Measurements from ENCODE around the gene WIPF2. TPM values are rescaled to one million over a fixed set of nuclear protein-coding genes. Genes with fewer than 3 reads are reported as not detected.
A peak's percentile ranks its signal among the peaks of the same experiment; 100 is the strongest.

The WIPF2 gene
- total and polyA plus RNA-seq, 2 donors (not counting 3 experiments of a cell fraction or from before 2014, with no cell fraction given): 8.4 to 30.4 TPM

DNA sequence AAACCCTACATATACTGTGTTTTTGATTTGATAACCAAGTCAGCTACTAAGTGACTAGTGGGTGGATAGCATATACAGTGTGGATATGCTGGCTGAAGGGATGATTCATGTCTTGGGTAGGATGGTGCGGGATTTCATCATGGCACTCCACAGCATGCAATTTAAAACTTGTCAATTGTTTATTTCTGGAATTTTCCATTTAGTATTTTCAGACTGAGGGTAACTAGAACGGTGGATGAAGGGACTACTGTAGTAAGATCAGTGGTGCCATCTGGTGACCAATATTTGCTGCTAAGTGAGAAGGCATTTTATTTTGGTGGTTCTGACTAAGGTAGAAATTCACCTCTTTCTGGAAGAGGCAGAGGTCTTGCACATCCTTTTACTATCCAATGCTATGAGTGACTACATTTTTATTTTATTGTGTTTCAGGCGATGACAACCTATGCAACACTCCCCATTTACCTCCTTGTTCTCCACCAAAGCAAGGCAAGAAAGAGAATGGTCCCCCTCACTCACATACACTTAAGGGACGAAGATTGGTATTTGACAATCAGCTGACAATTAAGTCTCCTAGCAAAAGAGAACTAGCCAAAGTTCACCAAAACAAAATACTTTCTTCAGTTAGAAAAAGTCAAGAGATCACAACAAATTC is 71.7 kb downstream of the WIPF2 start:
- H3K9ac ChIP-seq (replicated peaks; ENCODE audit: extremely low read depth, insufficient read depth, low read length): no peak overlapping the region
- CTCF ChIA-PET: interaction anchor here (0.6 to 7.7 kb wide), 11 partner anchors 8 to 178 kb away, joined by 3 to 128 read pairs (median 5); partner anchors contain the start of gene WIPF2
- DNase-seq (ENCODE audit: low read depth, low spot score) (peak; percentile 79), FAIRE-seq (peak; percentile 81)
- H3K4me1 ChIP-seq (ENCODE audit: control insufficient read depth, extremely low read depth, insufficient read depth, low read length): peaks cover 14% of the 10 kb centered on the region
- peaks cover 19% of the 10 kb centered on the region for H3K79me2 ChIP-seq (ENCODE audit: control insufficient read depth, insufficient read depth, low read length)
- no peak overlapping the region for H2AFZ ChIP-seq (ENCODE audit: low read depth, low read length)
- no peaks in the 10 kb centered on the region for H3K27me3 ChIP-seq (ENCODE audit: control insufficient read depth in 2 of 2, insufficient read depth in 2 of 2, low read length in 2 of 2)
- POLR2A ChIA-PET: no interaction called here
- peaks cover 0 to 15% of the 10 kb centered on the region in 2 experiments for H3K36me3 ChIP-seq (ENCODE audit: control insufficient read depth in 2 of 2, extremely low read depth in 1 of 2, insufficient read depth in 2 of 2, low read length in 2 of 2)
- H4K20me1 ChIP-seq (replicated peaks; ENCODE audit: control insufficient read depth, extremely low read depth, insufficient read depth, low read length): no peaks in the 10 kb centered on the region
- no peaks in the 10 kb centered on the region for H3K9me1 ChIP-seq (replicated peaks; ENCODE audit: control insufficient read depth, extremely low read depth, insufficient read depth, low read length)
- H3K9me3 ChIP-seq (replicated peaks; ENCODE audit: control insufficient read depth, insufficient read depth, low read length): no peaks in the 10 kb centered on the region
- no TSS peak for BruUV-seq (replicated peaks)
- H3K4me2 ChIP-seq (ENCODE audit: insufficient read depth, low read length): no peak overlapping the region
- intact Hi-C loops (cut with micrococcal nuclease) (loop anchor here (1.0 kb wide), 2 partner anchors 88 to 177 kb away; no protein-coding TSS in a partner anchor), dilution Hi-C loops (cut with MboI; ENCODE audit: extremely low pct_ligation_motif_present, low sequenced_read_pairs) (no loop called here)
- no peak overlapping the region for H3K27ac ChIP-seq (ENCODE audit: insufficient read depth, low read depth, low read length)
- no peak overlapping the region for H3K4me3 ChIP-seq (replicated peaks in 1 of 3; ENCODE audit: insufficient read depth in 1 of 3, low read depth in 1 of 3, low read length in 3 of 3)
- TF ChIP-seq POLR2AphosphoS5 (IDR thresholded peaks at IDR 0.05; ENCODE audit: insufficient read depth, low read depth, low read length): no peak
- TF ChIP-seq, protein P1, sequence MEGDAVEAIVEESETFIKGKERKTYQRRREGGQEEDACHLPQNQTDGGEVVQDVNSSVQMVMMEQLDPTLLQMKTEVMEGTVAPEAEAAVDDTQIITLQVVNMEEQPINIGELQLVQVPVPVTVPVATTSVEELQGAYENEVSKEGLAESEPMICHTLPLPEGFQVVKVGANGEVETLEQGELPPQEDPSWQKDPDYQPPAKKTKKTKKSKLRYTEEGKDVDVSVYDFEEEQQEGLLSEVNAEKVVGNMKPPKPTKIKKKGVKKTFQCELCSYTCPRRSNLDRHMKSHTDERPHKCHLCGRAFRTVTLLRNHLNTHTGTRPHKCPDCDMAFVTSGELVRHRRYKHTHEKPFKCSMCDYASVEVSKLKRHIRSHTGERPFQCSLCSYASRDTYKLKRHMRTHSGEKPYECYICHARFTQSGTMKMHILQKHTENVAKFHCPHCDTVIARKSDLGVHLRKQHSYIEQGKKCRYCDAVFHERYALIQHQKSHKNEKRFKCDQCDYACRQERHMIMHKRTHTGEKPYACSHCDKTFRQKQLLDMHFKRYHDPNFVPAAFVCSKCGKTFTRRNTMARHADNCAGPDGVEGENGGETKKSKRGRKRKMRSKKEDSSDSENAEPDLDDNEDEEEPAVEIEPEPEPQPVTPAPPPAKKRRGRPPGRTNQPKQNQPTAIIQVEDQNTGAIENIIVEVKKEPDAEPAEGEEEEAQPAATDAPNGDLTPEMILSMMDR (IDR thresholded peaks at IDR 0.05; ENCODE audit: extremely low read depth in 1 of 2, insufficient read depth in 1 of 2, low read depth in 1 of 2, low read length in 2 of 2): peak; percentile 47 to 48

DNA sequence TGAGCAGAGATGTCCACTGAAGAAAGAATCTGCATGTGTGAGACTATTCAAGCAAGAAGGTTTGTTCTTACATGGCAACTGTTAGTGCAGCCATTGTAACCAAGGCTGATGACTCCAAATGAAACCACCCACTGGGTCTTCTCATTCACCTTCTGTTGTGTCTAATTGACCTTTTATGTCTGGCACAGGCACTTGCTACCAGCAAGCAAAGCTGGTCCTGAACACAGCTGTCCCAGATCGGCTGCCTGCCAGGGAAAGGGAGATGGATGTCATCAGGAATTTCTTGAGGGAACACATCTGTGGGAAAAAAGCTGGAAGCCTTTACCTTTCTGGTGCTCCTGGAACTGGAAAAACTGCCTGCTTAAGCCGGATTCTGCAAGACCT is 72.2 kb downstream of the WIPF2 start:
- H3K9ac ChIP-seq (replicated peaks; ENCODE audit: extremely low read depth, insufficient read depth, low read length): no peak overlapping the region
- H3K79me2 ChIP-seq (ENCODE audit: control insufficient read depth, insufficient read depth, low read length): peaks cover 19% of the 10 kb centered on the region
- no peaks in the 10 kb centered on the region for H3K27me3 ChIP-seq (ENCODE audit: control insufficient read depth in 2 of 2, insufficient read depth in 2 of 2, low read length in 2 of 2)
- H2AFZ ChIP-seq (ENCODE audit: low read depth, low read length): no peak overlapping the region
- H3K9me1 ChIP-seq (replicated peaks; ENCODE audit: control insufficient read depth, extremely low read depth, insufficient read depth, low read length): no peaks in the 10 kb centered on the region
- H3K4me3 ChIP-seq (replicated peaks in 1 of 3; ENCODE audit: insufficient read depth in 1 of 3, low read depth in 1 of 3, low read length in 3 of 3): no peak overlapping the region
- dilution Hi-C loops (cut with MboI; ENCODE audit: extremely low pct_ligation_motif_present, low sequenced_read_pairs) (no loop called here), intact Hi-C loops (cut with micrococcal nuclease) (no loop called here)
- H3K4me1 ChIP-seq (ENCODE audit: control insufficient read depth, extremely low read depth, insufficient read depth, low read length): peaks cover 14% of the 10 kb centered on the region
- H3K27ac ChIP-seq (ENCODE audit: insufficient read depth, low read depth, low read length): no peak overlapping the region
- H3K9me3 ChIP-seq (replicated peaks; ENCODE audit: control insufficient read depth, insufficient read depth, low read length): no peaks in the 10 kb centered on the region
- TF ChIP-seq POLR2A (IDR thresholded peaks at IDR 0.05; ENCODE audit: low read depth, low read length) (no peak), EZH2 (IDR thresholded peaks at IDR 0.05; ENCODE audit: borderline replicate concordance, low read depth, low read length, severe bottlenecking) (no peak), GATA2 (IDR thresholded peaks at IDR 0.05; ENCODE audit: insufficient read depth, insufficient read length, low read depth, low read length) (no peak), POLR2AphosphoS5 (IDR thresholded peaks at IDR 0.05; ENCODE audit: insufficient read depth, low read depth, low read length) (no peak), MYC (IDR thresholded peaks at IDR 0.05; ENCODE audit: low read depth, low read length) (no peak), FOS (IDR thresholded peaks at IDR 0.05; ENCODE audit: borderline replicate concordance, insufficient read depth, low read length) (no peak), JUN (IDR thresholded peaks at IDR 0.05; ENCODE audit: borderline replicate concordance, insufficient read depth, insufficient read length, low read depth) (no peak)
- TF ChIP-seq, protein P1 (IDR thresholded peaks at IDR 0.05; ENCODE audit: extremely low read depth in 1 of 2, insufficient read depth in 1 of 2, low read depth in 1 of 2, low read length in 2 of 2): no peak
- TF ChIP-seq, protein P2, sequence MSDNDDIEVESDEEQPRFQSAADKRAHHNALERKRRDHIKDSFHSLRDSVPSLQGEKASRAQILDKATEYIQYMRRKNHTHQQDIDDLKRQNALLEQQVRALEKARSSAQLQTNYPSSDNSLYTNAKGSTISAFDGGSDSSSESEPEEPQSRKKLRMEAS (IDR thresholded peaks at IDR 0.05; ENCODE audit: insufficient read depth, insufficient read length): no peak
- DNase-seq (ENCODE audit: low read depth, low spot score): no peak
- no peak for FAIRE-seq
- ChIA-PET POLR2A (no interaction called here), CTCF (interaction anchor here (0.6 to 7.7 kb wide), 10 partner anchors 7 to 178 kb away, joined by 3 to 128 read pairs (median 4); no protein-coding TSS in a partner anchor)
- BruUV-seq (replicated peaks): no TSS peak
- peaks cover 0 to 19% of the 10 kb centered on the region in 2 experiments for H3K36me3 ChIP-seq (ENCODE audit: control insufficient read depth in 2 of 2, extremely low read depth in 1 of 2, insufficient read depth in 2 of 2, low read length in 2 of 2)
- H3K4me2 ChIP-seq (ENCODE audit: insufficient read depth, low read length): no peak overlapping the region
- H4K20me1 ChIP-seq (replicated peaks; ENCODE audit: control insufficient read depth, extremely low read depth, insufficient read depth, low read length): no peaks in the 10 kb centered on the region

Data from endothelial cell of umbilical vein (primary cell).